Nephron (organoid): Measurements from ENCODE around the gene SLC2A13.
"Not testable (repeated sequence)": the region's sequence is repeated elsewhere in the genome, so short reads cannot be mapped to it uniquely, and the experiment has no call there.

ENCODE experiments used
- H3K27ac Mint-ChIP-seq, 3 experiments: 2 replicates each; pipeline ENCODE4 v1.8.0; 2020; ENCODE audit warnings: mixed read lengths in 3 of 3, mild to moderate bottlenecking in 2 of 3, moderate library complexity in 1 of 3
- H3K27me3 Mint-ChIP-seq: 2 replicates; pipeline ENCODE4 v1.8.0; 2021; ENCODE audit warnings: low read depth, mild to moderate bottlenecking, moderate library complexity, mixed read lengths
- H3K36me3 Mint-ChIP-seq: 2 replicates; pipeline ENCODE4 v1.8.0; 2020; ENCODE audit warnings: low read depth, mixed read lengths
- H3K4me1 Mint-ChIP-seq: 2 replicates; pipeline ENCODE4 v1.8.0; 2020; ENCODE audit warnings: mixed read lengths
- H3K4me3 Mint-ChIP-seq, 3 experiments: 2 replicates each; pipeline ENCODE4 v1.8.0; 2020; ENCODE audit warnings: mild to moderate bottlenecking in 3 of 3, mixed read lengths in 3 of 3, moderate library complexity in 2 of 3
- H3K9me3 Mint-ChIP-seq: 2 replicates; pipeline ENCODE4 v1.8.0; 2020; ENCODE audit warnings: mixed read lengths
- TF ChIP-seq, protein P1 (sequence below), 3 experiments: fragments of 200-600 bp; sonication (generic); IDR thresholded peaks; one replicate each; pipeline ENCODE4 v1.5.0; 2021; ENCODE audit warnings: antibody characterized with exemption in 3 of 3; ENCODE audit not compliant: unreplicated experiment in 3 of 3

Gene SLC2A13

GRCh38 chr12:40038619-40039018 lies 67.3 kb downstream of the SLC2A13 start:
- H3K9me3 Mint-ChIP-seq = no peaks in the 10 kb centered on the region
- no peak overlapping the region for H3K27ac Mint-ChIP-seq
- no peaks in the 10 kb centered on the region for H3K36me3 Mint-ChIP-seq
- H3K4me1 Mint-ChIP-seq = no peaks in the 10 kb centered on the region
- no peak overlapping the region for H3K4me3 Mint-ChIP-seq
- TF ChIP-seq, protein P1, sequence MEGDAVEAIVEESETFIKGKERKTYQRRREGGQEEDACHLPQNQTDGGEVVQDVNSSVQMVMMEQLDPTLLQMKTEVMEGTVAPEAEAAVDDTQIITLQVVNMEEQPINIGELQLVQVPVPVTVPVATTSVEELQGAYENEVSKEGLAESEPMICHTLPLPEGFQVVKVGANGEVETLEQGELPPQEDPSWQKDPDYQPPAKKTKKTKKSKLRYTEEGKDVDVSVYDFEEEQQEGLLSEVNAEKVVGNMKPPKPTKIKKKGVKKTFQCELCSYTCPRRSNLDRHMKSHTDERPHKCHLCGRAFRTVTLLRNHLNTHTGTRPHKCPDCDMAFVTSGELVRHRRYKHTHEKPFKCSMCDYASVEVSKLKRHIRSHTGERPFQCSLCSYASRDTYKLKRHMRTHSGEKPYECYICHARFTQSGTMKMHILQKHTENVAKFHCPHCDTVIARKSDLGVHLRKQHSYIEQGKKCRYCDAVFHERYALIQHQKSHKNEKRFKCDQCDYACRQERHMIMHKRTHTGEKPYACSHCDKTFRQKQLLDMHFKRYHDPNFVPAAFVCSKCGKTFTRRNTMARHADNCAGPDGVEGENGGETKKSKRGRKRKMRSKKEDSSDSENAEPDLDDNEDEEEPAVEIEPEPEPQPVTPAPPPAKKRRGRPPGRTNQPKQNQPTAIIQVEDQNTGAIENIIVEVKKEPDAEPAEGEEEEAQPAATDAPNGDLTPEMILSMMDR (IDR thresholded peaks at IDR 0.05; ENCODE audit: unreplicated experiment in 3 of 3) = no peak
- H3K27me3 Mint-ChIP-seq = no peaks in the 10 kb centered on the region

DNA sequence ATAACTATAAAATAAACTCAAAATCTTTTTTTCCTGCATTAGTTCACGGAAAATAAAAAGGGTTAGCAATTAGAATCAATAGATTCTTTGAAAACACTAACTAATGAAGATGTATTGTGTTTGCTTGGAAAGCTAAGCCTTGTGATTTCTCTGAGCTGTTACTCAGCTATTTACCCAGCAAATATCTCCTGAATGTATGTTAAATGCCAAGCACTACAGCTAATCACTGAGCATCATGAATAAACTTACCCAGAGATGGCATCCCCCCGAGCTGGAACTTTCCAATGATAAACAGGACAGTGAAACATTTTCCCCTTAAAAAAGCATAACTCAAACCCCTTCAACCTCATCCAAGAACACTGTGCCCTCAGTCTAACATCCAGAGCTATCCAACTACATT lies 71.2 kb downstream of the SLC2A13 start:
- no peaks in the 10 kb centered on the region for H3K36me3 Mint-ChIP-seq
- H3K4me1 Mint-ChIP-seq = no peaks in the 10 kb centered on the region
- no peaks in the 10 kb centered on the region for H3K27me3 Mint-ChIP-seq
- no peak overlapping the region for H3K27ac Mint-ChIP-seq
- H3K4me3 Mint-ChIP-seq = no peak overlapping the region
- TF ChIP-seq, protein P1 (IDR thresholded peaks at IDR 0.05; ENCODE audit: unreplicated experiment in 3 of 3) = no peak
- H3K9me3 Mint-ChIP-seq = no peaks in the 10 kb centered on the region

DNA sequence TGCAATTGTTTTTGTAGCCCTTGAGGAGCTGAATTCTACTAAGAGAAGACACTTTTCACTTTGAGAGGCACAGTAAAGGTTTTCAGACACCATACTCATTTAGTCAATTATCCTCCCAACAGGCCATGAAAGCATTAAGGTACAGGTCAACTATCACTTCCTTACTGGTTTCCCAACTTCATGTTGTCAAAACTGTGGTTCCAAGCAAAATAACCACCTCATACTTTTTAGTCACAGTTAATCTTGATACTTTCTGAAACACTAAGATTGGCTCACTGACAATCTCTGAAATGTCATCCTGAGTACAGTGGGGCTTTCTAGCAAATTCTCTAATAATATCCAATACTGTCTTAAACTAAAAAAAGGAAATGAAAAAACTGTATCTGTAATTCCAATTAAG lies 71.7 kb downstream of the SLC2A13 start:
- H3K9me3 Mint-ChIP-seq = no peaks in the 10 kb centered on the region
- no peaks in the 10 kb centered on the region for H3K4me1 Mint-ChIP-seq
- no peaks in the 10 kb centered on the region for H3K36me3 Mint-ChIP-seq
- no peak overlapping the region for H3K27ac Mint-ChIP-seq
- no peak overlapping the region for H3K4me3 Mint-ChIP-seq
- H3K27me3 Mint-ChIP-seq = no peaks in the 10 kb centered on the region
- TF ChIP-seq, protein P1 (IDR thresholded peaks at IDR 0.05; ENCODE audit: unreplicated experiment in 3 of 3) = no peak

DNA sequence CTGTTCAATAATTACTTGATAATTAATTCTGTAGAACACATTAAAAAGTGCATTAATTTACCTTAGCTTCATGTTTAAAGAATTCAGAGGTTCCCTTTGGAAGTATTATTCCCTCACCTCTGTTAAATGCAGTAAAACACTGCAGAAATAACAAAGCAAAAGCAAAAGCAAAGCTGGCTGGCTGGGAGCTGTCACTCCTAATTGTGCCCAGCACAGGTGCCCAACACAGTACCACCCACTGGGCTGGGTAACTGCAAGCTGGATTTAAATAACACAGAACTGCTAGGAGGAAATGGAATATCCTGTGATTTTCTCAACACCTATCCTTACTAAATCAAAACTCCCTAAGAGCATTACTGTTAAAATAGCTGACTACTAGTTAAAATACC lies 72.6 kb downstream of the SLC2A13 start:
- Mint-ChIP-seq H3K4me3 (no peak overlapping the region), H3K27me3 (no peaks in the 10 kb centered on the region), H3K4me1 (no peaks in the 10 kb centered on the region), H3K9me3 (no peaks in the 10 kb centered on the region), H3K36me3 (no peaks in the 10 kb centered on the region), H3K27ac (no peak overlapping the region)
- TF ChIP-seq, protein P1 (IDR thresholded peaks at IDR 0.05; ENCODE audit: unreplicated experiment in 3 of 3) = no peak

GRCh38 chr12:40032433-40033241 lies 73.2 kb downstream of the SLC2A13 start:
- Mint-ChIP-seq H3K4me1 (no peaks in the 10 kb centered on the region), H3K27me3 (no peaks in the 10 kb centered on the region), H3K9me3 (no peaks in the 10 kb centered on the region), H3K36me3 (no peaks in the 10 kb centered on the region), H3K4me3 (no peak overlapping the region), H3K27ac (no peak overlapping the region)
- TF ChIP-seq, protein P1 (IDR thresholded peaks at IDR 0.05; ENCODE audit: unreplicated experiment in 3 of 3) = no peak

GRCh38 chr12:40031965-40032364 lies 73.9 kb downstream of the SLC2A13 start:
- H3K27me3 Mint-ChIP-seq = no peaks in the 10 kb centered on the region
- TF ChIP-seq, protein P1 (IDR thresholded peaks at IDR 0.05; ENCODE audit: unreplicated experiment in 3 of 3) = no peak
- no peaks in the 10 kb centered on the region for H3K36me3 Mint-ChIP-seq
- H3K4me3 Mint-ChIP-seq = no peak overlapping the region
- H3K9me3 Mint-ChIP-seq = no peaks in the 10 kb centered on the region
- H3K27ac Mint-ChIP-seq = no peak overlapping the region
- H3K4me1 Mint-ChIP-seq = no peaks in the 10 kb centered on the region

DNA sequence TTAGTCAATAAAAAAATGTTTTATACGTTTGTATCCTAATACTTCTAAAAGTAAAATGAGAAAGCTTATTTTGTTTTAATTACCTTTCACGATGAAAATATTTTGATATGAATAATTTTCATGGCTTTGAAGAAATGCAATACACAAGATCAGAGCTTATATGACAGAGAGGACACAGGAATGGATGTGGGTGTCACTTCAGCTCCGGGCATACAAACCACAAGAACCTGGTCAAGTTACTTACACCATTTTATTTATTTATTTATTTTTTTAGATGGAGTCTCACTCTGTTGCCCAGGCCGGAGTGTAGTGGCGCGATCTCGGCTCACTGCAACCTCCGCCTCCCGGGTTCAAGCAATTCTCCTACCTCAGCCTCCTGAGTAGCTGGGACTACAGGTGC lies 74.9 kb downstream of the SLC2A13 start:
- H3K27ac Mint-ChIP-seq, H3K9me3 Mint-ChIP-seq, H3K4me3 Mint-ChIP-seq, H3K27me3 Mint-ChIP-seq, H3K4me1 Mint-ChIP-seq, H3K36me3 Mint-ChIP-seq: not testable (repeated sequence)
